Activated T-cell treated with anti-CD3 and anti-CD28 coated beads, Interleukin-2, amount 50 U/mL, for 48 hours (primary cell): ENCODE results near the gene GCK.
"Not testable (repeated sequence)": the region's sequence is repeated elsewhere in the genome, so short reads cannot be mapped to it uniquely, and the experiment has no call there.

Experiments
- DNase-seq, 2 experiments: peaks; one replicate each; pipeline ENCODE4 v3.0.0-alpha.2; 2020

GCK gene

DNA sequence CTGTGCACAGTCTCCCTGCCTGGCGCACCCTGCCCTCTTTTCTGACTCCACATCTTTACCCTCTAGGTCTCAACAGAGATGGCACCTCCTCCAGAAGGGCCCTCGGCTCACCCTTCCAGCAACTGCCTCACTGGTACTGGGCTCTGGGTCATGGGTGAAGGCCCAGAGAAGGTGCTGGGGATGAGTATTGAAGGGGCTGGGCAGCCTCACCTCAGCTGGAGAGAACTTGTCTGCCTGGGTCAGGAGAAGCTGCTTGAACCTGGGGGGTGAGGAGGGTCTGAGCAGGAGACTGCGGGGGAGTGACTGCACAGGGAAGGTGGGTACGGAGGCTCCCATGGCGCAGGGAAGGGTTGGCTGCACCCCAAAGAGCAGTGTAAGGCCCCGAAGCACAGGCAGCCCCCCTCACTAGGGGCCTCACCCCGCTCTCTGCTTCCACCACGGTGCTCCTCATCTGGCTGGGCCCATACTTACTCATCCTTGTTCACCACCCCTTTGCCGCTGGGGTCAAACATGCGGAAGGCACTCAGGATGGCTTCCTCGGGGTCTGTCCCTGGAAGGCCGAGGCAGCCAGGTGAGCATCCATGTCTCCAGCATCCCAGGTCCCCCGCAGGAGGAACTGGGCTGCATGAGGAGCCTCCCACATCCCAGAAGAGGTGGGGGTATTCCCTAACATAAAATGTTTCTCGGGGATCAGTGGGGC lies 49.8 kb downstream of the GCK start:
- DNase-seq: no peak

DNA sequence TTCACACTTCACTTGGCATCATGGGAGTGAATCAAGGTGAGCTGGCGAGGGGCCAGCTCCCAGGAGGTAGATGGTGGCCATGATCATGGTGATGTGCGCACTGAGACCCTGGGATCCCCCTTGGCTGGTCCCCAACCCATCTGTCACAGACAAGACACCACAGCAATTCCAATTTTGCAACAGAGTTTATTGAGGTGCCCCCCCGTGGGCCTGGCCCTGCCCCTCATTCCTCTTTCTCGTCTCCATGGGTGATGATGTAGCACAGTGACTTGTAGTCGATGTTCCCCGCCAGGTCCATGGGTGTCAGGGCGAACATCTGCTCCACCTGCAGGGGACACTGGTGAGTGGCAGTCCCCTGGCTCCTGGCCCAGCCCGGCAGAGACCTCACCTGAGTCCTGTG lies 50.5 kb downstream of the GCK start:
- DNase-seq: no peak

DNA sequence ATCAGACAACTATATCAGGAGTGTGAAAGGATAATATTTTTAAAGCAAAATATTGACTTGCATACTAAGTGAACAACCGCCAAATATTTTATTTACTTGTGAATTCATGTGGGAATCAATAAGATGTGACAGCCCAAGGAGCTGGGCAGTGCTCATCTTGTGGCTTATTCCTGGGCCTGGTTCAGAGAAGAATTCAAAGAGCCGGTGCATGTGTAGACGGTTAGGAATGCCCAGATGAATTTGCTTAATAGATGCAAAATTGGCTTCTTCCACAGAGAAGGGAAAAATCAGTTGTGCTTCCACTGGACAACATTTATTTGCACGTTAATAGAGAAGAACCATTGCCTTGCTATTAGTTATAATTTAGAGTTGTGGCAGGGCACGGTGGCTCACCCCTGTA lies 52.5 kb downstream of the GCK start:
- DNase-seq: no peak

DNA sequence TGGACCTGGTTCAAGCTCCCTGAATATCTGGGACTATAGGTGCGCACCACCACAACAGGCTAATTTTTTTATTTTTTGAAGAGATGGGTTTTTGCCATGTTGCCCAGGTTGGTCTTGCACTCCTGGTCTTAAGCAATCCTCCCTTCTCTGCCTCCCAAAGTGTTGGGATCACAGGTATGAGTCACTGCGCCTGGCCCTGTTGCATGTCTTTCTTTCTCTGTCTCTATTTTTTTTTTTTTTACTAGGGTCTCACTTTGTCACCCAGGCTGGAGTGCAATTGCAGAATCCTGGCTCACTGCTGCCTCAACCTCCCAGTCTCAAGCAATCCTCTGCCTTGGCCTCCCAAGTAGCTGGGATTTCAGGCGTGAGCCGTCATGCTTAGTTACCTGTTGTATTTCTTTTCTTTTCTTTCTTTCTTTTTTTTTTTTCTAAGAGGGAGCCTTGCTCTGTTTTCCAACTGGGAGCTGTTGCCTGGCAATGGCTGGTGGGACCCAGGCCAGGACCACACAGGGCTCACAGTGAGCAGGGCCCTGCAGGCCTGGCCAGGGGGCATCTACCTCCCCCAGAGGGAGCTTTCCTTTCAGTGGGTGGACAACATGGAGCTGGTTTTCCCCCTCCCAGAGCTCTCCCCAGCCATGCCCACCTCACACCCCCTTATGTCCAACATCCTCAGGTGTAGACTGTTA lies 54.2 kb downstream of the GCK start:
- DNase-seq: no peak

DNA sequence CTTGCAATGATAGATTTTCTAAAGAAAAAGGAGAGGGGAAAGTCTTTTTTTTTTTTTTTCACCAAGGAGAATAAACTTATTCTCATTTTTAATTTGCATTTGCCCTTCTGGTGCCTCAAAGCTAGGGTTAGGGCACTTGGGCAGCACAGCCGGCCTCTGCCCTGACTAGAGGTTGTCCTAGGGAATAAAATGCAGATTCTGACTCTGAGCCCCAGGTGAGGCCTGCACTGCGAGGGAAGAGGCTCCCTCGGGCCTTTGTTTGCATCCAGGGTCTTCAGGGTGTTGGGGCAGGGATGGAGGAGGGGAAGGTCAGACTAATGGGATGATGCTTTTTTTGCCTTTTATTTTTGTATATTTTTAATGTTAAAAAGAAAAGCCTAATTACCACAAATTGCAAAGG lies 55.9 kb downstream of the GCK start:
- DNase-seq: no peak

DNA sequence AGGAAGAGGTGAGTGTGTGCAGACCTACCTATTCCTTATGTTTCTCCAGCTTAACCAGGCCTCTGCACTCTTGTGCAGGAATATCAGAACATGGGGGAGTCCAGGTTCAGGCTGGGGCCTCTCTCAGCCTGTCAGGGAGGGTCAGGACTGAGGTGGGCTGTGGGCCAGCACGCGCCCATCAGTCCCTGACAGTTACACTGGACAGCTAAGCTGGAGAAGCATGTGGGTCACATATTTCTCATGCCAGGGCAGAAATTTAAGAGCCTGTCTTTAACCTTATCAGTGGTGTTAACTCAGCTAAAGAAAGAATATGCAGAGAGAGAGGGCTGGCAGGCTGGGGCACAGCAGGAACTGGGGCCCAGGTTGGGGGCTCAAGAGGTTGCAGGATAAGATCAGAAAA lies 57.2 kb downstream of the GCK start:
- DNase-seq: no peak

DNA sequence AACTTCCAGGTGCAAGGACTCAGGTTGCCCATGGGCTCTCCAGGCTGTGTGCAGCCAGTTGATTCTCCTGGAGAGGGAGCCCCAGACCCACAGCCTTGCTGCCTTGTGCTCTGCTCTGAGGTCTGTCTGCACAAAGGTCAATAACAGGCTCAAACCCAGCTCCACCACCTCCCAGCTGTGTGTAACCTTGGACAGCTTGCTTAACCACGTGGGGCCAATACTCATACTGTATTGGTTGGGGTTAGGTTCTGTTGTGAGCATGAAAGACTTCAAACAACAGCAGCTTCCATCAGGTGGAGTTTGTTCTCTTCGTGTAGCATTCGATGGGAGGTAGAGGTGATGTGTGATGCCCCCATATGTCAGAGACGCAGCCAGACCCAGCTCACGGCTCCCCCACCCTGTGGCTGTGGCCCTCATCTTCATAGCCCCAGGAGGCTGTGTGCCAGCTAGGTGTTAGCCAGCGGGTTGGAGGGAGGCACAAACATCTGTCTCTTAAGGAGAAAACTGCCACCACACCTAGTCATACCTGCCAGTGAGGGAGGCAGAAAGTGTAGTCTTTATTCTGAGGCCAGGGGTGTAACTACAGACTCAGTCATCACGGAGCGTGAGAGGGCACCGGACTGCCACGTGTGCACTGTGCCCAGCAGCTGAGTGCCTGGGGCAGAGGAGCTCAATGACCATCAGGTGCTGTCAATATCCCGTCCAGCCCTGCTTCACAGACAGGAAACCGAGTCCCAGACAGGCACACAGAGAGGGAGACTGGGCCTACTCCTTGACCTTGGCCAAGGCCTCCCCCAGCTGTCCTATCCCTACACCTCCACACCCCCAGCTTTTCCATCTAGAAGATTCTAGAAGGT lies 57.8 kb downstream of the GCK start:
- DNase-seq: no peak

DNA sequence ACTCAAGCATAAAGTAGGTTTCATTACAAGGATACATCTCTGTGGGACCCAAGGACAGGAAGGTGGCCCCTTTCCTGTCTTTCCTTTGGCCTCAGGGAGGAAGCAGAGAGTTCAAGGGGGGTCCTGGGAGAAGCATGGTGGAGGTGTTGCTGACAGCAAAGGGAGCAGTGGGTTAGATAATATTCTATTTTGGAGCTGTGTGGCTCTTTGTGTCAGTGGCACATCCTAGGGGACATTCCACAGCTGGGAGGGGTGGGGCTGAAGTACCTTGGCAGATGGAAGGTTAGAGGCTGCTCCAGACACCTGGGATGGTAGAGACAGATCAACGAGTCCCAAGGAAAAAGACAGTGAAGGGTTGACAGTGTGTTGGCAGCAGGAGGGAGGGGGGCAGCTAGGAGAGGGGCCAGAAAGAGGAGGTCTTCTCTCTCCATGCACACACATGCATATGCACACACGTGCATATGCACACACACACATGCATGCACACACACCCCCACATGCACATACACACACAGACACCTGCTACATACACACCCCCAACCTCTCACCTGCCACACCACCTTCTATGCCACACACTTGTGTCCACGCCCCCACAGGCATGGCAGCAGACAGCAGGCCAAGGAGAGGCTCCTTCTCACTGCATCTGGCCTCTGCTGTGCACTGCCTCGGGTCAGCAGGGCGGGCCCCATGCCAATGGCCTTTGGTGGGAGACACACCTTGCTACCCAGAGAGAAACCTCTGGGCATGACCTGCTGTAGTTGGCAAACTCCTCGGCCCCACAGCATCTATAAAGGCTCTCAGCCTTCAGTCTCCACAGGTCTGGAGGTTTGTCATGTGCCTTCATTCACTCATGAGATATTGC lies 60.3 kb downstream of the GCK start:
- no peak for DNase-seq

DNA sequence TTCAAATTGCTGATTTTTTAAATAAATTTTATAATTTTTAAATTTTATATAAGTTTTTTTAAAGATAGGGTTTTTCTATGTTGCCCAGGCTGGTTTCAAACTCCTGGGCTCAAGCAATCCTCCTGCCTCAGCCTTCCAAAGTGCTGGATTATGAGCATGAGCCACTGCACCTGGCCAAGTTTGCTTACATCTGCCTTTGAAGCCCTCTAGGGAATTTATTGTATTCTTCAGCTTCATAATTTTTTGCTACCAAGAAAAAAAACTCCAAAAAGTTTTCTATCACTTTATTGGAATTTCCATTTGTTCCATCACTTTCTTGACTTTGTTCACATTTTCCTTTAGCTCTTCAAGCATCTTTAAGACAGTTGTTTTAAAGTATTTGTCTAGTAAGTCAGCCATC lies 62.1 kb downstream of the GCK start:
- DNase-seq: no peak

DNA sequence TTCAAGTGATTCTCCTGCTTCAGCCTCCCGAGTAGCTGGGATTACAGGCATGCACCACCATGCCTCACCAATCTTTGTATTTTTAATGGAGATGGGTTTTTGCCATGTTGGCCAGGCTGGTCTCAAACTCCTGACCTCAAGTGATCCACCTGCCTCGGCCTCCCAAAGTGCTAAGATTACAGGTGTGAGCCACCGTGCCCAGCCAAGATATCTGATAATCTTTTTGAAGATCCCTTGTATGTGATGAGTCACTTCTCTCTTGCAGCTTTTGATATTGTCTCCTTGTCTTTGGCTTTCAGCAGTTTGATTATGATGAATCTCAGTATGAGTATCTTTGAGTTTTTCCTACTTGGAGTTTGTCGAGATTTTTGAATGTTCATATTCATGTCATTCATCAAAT lies 62.7 kb downstream of the GCK start:
- not testable (repeated sequence) for DNase-seq

DNA sequence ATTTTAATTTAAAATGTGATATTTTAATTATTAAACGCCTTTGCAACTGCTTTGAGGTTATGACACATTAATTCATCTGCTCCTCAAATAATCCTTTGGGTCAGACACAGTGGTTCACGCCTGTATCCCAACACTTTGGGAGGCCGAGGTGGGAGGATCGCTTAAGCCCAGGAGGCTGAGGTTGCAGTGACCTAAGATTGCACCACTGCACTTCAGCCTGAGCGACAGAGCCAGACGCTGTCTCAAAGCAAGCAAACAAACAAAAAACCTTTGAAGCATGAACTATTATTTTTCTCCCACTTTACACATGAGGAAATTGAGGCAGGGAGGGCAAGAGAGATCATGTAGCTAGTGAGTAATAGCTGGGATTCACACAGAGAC lies 64.4 kb downstream of the GCK start:
- no peak for DNase-seq

DNA sequence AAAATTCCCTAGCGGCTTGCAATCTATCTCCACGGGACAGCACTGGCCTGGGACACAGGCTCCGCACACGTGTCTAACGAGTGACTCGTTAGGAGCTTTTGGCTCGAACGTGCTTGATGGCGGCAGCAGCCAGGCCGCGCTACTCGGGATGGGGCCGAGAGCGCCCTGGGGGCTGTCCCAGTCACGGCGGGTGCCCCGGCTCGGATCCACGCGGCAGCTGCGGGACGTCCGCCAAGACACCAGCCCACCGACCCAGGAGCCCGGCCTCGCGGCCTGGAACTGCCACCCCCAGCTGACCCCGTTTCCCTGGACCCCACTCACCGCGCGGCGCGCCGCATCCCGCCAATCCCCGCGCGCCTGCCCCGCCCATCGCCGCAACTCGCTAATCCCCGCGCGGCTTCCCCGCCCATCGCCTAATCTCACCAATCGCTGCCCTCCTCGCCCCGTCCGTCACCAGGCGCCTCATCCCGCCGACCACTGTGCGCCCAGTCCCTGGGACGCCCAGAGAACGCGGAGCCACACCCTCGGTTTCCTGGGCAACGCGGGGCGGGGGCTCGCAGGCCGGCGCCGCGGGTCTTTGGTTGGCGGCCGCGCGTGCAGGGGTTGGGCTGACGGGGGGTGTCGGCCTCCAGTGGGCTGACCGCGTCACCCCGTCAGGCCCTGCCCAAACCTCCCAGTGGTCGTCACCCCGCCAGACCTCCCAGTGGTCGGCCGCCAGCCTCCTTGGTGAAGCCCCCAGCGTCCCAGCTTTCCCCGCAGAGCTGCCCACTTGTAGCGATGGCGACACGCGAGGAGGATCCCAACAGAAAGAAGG lies 65.8 kb downstream of the GCK start, which contains the start of gene POLD2:
Gene POLD2, minus strand, starts transcription at position 359 of the 814 bp plus-strand sequence. CDS start 1,495 bp downstream, outside the sequence.
- DNase-seq: peak; percentile 99

DNA sequence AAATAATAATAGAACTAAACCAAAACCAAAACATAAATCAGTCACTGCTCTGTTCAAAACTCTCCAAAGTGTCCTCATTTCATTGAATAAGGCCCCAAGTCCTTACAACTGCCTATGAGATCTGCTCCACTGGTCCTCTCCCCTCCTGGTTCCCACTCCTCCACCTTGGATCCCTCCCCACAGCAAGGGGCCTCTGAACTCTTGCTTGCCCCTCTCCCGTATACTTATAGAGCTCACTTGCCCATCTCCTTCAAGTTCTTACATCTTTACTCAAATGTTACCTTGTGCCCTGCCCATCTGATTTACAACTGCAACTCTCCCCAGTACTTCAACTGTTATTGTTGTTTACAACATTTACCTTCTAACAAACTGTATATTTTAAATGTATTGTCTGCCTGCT lies 66.7 kb downstream of the GCK start:
- no peak for DNase-seq

DNA sequence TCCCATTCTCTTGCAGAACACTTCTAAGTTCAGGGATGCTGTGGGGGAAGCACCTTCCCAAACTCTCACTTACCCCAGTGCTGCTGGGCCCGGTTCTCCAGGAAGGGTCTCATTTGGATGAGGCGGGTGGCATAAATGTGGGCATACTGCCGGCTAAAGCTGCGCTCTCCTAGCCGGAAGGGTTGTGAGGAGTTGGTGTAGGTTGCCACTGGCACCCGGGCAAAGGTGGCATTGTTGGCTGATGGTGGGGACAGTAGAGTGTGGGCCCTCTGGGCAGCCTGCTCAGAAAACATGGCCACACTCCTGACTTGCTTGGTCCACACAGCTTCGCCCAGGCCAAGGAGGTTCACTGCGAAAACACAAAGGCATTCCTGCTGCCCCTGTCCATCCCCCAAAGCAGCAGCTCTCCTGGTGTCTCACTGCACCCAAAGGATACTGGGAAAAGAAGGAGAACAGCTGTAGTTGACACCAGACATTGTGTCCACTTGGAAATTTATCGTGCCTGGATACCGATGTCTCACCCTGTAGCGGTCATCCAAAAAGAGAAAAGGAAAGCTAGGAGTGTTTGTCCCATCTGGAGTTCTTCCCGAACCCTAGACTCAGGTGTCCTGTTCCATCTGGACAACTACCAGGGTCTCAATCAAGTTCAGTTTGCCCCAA lies 67.3 kb downstream of the GCK start:
- no peak for DNase-seq

DNA sequence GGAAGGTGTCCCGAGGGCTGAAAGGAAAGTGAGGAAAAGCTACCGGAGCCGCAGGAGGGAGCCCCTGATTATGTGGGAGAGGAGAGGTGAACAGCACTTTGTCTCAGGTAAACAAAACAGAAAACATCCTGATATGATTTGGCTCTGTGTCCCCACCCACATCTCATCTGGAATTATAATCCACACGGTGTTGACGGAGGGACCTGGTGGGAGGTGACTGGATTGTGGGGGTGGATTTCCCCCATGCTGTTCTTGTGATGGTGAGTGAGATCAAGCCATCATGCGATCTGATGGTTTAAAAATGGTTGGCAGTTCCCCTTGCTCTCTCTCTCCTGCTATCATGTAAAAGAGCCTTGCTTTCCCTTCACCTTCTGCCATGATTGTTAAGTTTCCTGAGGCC lies 68.8 kb downstream of the GCK start:
- DNase-seq: no peak

DNA sequence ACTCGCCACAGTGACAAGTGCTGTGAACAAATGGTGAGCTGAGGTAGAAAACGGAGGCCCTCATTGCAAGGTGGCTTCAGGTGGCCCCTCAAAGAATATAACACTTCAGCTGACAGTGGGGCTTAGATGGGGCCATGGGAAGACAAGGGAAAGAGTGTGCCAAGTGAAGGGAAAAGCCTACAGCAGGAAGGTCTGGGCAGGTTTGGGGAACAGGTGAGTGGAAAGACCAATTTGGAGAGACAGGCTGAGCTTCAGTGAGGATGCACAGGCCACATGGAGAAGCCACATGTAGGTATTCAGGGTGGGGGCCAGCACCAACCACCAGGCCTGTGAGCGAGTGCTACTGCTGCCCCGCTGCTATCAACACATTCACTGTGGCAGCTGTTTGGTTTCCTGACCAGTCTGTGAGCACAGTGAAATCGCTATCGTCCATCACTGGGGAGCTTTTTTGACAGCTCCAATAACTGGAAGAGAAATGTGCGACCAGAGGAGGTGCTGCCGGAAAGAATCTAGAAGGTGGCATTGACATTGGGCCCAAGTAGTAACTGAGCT lies 69.3 kb downstream of the GCK start:
- DNase-seq: no peak

DNA sequence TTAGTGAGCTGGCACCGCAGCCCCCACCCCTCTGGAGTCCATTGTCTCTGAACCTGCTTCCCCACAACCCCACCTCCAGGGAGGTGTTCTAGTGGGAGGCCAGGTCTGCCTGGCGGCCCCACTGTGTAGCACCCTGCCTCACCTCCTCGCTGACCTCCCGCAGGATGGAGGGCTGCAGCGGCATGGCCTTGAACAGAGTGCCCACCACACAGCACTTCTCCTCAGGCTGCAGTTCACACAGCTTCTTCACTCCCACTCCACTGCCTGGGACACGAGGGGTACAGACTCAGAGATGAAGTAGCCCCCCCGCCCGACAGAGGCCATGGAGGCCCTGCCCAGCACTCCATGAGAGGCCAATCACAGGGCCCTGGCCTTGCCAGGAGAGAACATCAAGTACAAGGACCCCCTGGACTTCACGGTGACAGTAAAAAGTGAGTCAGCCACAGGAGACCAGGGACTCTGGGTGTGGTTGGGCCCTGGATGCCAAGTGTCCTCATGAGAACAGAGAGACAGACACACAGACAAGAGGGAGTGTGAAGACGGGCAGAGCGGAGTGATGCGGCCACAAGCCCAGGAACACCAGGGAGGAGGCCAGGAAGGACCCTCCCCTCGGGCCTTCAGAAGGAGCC lies 71.3 kb downstream of the GCK start:
- no peak for DNase-seq

DNA sequence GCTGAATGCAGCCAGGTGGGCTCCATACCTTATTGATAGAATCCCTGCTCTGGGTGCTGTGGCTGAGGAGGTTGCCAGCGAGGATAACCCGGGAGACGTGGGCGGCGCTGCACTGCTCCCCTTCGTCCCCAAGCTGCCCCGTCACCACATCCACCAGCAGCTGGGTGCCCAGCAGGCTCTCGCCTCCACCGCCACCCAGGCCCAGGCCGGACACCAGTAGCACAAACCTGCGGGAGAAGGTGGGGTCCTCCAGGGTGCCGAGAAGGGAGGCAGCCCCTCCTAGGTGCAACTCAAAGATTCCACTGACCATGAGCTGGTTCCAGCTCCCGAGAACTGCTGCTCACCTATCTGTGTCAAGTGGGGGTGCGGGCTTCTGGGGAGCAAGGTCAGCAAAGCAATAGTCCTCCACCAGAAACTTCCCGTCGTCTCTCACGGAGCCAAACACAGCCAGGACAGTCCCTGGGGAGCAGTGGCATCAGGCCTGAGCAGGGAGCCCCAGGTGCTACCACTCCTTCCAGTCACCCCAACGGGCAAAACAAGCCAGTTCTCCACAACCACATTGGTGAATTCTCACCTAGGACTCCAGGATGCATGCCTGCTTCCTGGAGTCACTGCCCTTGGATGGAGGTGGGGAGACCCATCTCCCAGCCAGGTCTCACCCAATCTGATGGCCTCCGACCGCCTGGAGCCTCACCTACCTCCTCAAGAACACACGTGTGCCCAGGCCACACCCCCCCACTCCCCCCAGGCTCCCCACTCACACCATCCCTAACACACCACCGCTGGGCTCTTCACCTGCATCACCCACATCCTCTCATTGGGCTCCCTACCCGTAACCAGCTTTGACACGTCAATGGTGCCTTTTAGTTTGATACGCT lies 72.2 kb downstream of the GCK start:
- no peak for DNase-seq

DNA sequence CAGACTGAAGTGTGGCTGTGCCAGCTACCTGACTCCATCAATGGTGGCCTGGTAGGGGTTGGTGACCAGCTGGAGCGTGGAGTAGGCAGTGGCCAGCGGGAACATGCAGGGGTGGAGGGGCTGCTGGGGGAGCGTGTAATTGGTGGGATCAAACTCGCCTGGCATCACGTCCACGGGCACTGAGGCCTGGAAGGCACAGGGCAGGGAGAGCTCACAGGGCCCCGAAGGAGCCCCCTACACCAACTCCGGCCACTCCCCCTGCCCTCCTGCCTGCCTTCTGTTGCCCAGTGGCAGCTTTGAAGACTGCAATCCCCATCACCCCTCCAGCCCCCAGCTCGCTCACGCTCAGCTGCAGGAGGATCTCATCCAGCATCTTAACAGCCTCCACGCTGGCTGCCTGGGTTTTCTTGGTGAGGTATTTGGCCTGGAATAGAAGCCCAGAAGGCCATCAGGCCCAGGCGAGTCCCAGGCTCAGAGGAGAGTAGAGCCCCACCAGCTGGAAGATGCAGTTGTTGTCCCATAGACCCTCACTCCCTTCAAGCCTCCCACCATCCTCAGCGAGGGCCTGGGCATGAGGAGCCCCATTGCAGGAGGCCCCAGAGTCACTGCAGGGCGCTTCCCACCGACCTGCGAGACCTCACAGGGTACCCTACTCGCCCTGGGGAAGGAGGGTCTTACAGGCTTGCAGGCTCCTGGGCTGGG lies 73.0 kb downstream of the GCK start:
- no peak for DNase-seq
